HS-5 (cell line): Measurements from ENCODE around the gene ENGASE.

Experiments
- DNase-seq: peaks from one replicate; pipeline ENCODE4 v3.0.0-alpha.2; 2012; ENCODE audit warnings: low read depth

The ENGASE gene

DNA sequence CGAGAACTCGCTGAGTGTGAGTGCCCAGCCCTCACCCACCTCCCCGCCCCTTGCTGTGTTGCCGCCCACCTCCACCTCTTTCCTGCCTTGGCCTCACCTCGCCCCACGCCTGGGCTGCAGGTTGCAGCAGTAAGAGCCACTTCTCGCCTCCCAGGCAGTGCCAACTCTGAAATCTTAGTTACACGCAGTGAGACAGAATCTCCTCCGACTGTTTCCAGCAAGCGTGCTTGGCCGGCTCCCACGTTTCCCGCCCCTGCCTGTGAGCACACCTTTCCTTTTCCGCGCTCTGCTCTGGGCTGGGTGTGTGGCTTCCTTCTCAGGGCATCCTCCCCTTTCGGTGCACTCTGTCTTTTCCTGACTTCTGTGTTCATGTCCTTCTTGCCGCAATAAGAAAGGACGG, 5.7 kb downstream of the ENGASE start:
- no peak for DNase-seq

GRCh38 chr17:79080761-79081290, 6.2 kb downstream of the ENGASE start:
- DNase-seq, result no peak

GRCh38 chr17:79081571-79082276, 7.1 kb downstream of the ENGASE start:
- DNase-seq, result no peak

DNA sequence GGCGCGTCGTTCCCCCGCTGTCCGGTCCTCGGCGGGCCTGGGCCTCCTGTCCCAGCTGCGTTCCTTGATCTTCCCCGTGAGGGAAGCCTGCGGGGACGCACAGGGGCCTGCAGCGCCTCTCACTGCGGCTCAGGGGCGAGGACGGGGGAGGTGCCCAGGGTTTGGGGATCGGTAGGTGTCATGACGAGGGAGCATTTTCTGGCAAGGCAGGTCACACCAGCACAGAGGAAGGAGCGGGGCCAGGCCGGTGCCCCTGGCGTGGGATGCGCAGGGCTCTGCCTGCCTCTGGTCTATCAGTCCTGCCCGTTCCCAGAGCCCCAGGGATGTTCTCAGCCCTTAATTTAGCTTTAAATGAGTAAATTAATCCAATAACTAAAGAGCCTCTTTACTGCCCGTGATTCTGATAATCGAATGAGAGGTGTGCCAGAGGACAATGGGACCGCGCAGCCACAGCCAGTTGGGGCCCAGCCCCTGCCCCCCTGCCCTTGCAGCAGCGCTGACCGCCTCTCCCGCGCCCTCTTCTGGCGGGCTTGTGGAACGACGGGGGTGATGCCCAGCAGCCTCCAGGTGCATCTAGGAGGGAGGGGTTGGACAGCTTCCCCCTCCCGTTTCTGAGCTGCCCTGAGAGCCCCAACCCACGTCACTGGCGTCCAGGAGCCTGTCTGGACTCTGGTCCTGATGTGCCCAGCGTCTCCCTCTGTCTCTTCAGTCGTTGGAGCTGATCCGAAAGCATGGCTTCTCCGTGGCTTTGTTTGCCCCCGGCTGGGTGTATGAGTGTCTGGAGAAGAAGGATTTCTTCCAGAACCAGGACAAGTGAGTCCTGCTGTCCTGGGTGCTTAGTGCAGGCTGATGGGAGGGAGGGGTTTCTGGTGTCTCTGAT, 7.9 kb downstream of the ENGASE start:
- no peak for DNase-seq

DNA sequence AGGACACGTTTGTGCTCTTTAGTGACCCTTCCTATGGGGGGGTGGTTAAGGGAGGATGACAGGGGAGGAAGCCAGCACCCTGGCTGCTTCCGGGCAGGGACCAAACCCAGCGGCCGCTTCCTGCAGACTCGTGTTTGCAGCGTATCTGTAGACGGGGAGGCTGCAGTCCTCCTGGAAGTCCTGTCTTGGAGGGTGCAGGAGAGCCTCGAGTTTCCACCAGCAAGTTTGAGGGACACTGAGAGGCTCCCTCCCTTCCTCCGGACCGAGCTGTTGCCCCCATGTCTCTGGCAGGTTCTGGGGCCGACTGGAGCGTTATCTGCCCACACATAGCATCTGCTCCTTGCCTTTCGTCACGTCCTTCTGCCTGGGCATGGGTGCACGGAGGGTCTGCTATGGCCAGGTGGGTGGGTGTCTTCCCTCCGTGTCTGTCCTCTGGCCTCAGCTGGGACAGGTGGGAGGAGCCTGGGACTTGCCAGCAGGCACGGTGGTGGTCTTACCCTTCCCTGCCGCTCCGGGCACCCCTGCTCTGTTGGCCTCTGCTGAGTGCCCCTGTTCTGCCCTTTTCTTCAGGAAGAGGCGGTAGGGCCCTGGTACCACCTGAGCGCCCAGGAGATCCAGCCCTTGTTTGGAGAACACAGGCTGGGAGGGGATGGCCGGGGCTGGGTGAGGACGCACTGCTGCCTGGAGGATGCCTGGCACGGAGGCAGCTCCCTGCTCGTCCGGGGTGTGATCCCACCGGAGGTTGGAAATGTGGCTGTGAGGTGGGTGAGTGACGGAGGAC, 8.8 kb downstream of the ENGASE start:
- DNase-seq, result no peak

GRCh38 chr17:79084291-79085153, 9.9 kb downstream of the ENGASE start:
- no peak for DNase-seq

GRCh38 chr17:79085154-79085920, 10.7 kb downstream of the ENGASE start:
- no peak for DNase-seq

- DNase-seq, result no peak
These were observed 11.4 kb downstream of the ENGASE start for GRCh38 chr17:79085921-79086551.

- no peak for DNase-seq
These were observed 12.2 kb downstream of the ENGASE start for GRCh38 chr17:79086609-79087427.

DNA sequence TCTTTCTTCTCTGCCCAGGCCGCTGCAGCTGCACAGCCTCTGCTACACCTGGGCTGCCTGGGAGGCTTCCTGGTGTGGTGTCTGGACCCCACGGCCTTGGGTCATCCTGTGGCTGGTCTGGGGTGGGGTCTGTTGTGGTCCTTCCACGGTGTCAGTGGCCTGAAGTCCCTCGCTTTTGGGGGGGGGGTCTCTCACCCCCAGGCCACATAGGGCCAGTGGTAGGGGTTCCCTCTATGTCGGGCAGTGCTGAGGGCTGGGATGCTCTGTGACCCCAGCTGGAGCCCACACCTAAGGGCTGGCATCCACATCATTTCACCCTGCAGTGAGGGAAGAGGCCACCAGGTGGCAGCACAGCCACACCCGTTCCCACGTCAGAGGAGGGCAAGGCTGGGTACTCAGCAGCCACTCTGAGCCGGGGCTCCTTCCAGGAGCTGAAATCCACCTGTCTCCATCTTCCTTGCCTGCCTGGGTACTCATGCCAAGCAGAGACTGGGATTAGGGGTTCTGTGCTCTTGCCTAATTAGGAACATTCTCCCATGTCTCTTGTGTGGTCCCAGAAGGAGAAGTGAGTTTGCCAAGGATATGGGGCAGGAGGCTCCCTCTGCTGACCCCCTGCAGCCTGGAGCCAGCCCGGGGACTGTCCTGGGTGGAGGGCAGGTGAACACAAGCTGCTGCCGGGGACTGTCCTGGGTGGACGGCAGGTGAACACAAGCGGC, 13.0 kb downstream of the ENGASE start:
- peak; percentile 3 for DNase-seq

DNA sequence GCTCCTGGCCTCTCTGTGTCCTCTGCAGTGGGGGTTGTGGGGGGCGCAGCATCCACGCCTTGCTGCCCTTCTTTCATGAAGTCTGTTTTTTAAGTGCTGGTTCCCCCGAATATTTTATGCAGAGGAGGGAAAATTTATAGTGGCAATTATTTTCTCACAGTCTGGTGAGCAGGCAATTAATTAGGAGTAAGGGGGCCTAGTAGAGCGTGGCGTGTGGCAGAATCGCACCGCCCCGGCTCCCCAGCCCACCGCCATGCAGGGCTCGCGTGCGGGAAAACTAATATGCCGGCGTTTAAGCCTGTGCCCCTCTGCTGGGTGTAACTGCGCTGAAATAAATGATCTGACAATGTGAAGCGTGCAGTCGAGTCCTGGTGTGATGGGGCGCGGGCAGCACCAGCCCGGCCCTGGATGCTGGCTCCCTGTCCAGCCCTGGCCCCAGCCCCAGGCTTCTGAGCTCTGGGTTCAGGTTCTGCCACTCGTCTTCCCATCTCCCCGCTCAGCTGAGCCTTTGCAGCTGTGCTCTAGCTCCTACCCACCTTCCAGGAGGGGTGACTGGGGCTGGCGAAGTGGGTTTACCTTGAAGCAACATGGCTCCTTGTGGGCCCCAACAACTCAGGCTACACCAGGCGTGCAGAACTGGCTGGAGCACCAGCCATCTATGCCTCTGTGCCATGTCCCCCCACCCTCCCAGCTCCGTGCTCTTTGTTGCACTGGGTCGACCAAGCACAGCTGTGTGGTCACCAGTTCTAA, 13.8 kb downstream of the ENGASE start:
- DNase-seq, result no peak

DNA sequence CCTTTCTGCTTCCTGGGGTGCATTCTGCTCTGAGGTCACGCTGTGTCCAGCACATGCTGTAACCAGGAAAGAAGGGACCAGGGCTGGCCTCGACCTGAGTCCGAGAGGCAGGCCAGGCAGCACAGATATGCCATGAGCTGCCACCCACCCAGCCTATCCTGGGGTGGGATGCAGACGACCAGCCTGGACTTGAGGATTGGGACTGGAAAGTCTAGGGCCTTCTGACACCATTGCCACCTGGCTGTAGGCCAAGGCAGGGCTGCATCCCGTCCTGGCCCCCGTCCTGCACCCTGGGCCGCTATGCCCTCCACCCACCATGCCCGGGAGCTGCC, 14.3 kb downstream of the ENGASE start:
- no peak for DNase-seq

DNA sequence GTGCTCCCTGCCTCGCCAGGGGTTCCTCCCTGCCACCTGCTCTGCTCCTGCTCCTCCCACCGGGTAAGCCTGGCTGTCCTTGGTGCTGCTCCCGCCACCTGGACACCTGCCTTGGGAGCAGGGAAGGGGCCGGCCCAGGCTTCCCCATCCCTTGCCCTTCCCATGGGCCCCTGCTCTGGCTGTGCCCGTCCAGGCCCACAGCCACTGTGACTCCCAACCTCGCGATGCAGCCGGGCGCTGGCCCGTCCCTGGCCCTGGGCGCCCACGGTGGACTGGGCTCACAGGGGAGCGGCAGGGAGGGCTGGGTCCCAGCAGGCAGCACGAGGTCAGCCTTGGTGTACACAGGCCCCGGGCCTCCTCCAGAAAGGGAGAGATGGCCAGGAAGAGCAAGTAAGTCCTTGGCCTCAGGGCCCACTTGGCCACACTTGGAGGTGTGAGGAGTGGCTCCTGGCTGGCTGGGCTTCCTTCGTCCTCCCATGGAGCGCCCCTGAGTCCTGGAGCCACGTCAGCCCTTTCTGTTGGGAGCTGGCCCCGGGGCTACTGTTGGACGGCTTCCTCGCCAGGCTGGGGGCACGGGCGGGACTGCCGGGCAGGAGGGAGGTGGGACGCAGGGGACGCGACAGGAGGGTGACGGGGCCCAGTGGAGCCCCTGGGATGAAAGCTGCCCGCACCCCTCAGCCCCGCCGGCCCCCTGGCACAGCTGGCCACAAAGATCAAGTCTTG, 15.3 kb downstream of the ENGASE start:
- no peak for DNase-seq

GRCh38 chr17:79090443-79091225, 16.0 kb downstream of the ENGASE start:
- no peak for DNase-seq

GRCh38 chr17:79091226-79091670, 16.6 kb downstream of the ENGASE start:
- DNase-seq, result no peak

DNA sequence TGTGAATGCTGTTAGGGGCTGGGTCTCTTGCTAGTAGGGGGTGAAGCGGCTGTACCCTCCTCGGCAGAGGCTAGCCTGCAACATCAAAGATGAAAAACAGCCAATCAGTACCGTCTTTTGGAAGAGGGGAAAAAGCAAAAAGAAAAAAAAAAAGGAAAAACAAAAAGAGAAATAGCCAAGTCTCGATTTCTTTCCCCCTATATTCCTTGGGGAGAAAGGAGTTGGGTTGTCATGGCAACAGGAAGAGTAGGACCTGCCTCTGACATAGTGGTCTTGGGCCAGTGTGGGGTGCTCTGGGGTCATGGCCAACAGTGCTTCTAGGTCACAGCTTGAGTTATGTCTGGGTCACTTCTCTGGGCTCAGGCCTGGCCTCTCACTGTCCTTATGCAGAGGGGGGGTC, 17.9 kb downstream of the ENGASE start:
- DNase-seq, result no peak
